HG02623 (cell line): Measurements from ENCODE around the gene PTH1R.

Source experiments
- ATAC-seq: cut with Tn5 transposase; IDR thresholded peaks from one replicate; pipeline ENCODE4 v1.9.1; 2021; ENCODE audit warnings: moderate library complexity; ENCODE audit not compliant: unreplicated experiment

PTH1R gene

GRCh38 chr3:46942481-46943236 is 65.1 kb downstream of the PTH1R start:
- no peak for ATAC-seq

DNA sequence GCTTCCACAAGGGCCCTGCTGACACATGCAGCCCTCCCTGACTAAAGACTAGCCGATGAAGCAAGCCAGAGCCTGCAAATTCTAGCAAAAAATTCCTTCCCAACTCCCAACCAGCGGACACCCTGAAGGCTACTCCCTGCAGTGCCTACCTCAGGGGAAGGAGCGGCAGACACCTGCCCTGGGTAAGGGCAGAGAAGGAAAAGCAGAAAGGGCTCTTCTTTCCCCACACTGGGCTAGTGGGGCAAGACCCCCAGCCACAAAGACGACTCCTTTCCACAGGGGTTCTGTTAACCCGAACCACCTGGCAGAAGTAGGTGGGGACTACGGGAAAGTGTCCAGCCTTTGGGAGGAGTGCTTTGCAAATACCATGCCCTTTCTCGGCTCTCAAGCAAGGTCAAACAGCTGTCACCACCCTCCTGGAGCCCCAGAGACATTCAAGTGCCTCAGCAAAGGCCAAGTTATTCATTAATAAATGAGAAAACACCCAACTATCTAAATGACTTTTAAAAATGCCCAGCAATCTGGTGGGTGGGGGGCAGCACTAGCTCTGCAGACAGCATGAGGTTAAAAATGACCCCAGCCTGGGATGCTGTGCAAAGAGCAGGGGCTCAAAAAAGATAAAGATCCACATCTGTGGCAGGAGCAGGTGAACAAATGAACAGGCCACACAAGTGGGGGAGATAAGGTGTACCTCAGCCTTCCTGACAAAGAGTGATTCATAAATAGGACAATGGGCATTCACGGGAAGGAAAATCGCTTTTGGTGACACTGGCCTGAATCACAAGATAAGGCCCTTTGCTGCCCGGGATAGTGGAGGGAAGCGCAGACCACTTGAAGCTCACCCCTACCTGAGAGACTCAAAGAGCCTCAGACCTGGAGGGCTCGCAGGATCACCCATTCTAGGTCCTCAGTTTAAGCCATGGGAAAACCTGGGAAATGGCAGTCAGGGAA is 66.0 kb downstream of the PTH1R start:
- ATAC-seq = no peak

- ATAC-seq = no peak
Observed at GRCh38 chr3:46944191-46944590, 66.7 kb downstream of the PTH1R start.

GRCh38 chr3:46946416-46946815 is 68.9 kb downstream of the PTH1R start:
- no peak for ATAC-seq

GRCh38 chr3:46946856-46947545 is 69.5 kb downstream of the PTH1R start:
- no peak for ATAC-seq

DNA sequence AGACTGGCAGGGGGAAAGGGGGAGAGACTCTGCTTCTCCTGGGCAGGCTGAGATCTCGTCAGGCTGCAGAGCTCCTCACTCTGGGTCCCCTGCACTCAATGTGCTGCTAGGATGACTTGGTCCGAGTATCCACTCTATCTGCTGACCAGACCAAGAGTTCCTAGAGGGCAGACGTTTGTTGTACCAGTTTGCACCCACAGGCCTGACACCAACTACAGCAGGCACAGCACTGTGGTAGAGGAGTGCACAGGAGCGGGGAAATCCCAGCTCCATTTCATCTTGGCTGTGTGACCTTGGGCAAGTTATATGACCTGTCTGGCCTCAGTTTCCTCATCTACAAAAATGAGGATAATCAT is 70.0 kb downstream of the PTH1R start:
- ATAC-seq = no peak

- no peak for ATAC-seq
Observed at GRCh38 chr3:46947981-46948791, 70.7 kb downstream of the PTH1R start.

- ATAC-seq = peak; percentile 44
Observed at GRCh38 chr3:46948830-46949671, 71.5 kb downstream of the PTH1R start.

GRCh38 chr3:46950177-46950576 is 72.7 kb downstream of the PTH1R start:
- ATAC-seq = no peak

- ATAC-seq = no peak
Observed at GRCh38 chr3:46950650-46951241, 73.2 kb downstream of the PTH1R start.

DNA sequence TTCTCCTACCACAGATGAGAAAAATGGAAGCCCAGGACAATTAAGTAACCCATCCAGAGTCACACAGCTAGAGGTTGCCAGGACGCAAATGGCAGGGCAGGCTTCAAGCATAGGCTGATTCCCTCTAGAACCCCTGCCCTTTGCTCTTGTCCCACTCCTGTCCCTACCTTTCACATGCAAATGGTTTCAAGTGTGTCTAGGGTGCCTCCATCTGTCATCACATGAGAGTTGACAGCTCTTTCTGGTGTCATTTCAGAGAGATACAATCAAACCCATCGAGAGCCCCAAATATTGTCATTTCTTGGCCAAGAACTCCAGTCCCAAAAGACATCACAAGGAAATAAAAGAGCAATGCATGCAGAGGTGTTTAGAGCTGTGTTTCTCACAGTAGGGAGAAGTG is 75.3 kb downstream of the PTH1R start:
- ATAC-seq = no peak
